Neural cell (in vitro differentiated cells): Measurements from ENCODE around the gene PRKCD. TPM values are rescaled to one million over a fixed set of nuclear protein-coding genes. Genes with fewer than 3 reads are reported as not detected.

Experiments
- H2AFZ ChIP-seq: fragments of 200-600, 300-800 bp; sonication (generic), shearing (Covaris generic); 2 replicates; pipeline ENCODE4 v1.6.0; 2014; ENCODE audit warnings: low read depth, mild to moderate bottlenecking, antibody characterized with exemption, low read length, moderate library complexity
- H3F3A ChIP-seq: fragments of 200-600 bp; shearing (Covaris generic); 2 replicates; pipeline ENCODE4 v1.6.1; 2016; ENCODE audit warnings: mild to moderate bottlenecking, moderate library complexity, mixed read lengths, antibody characterized with exemption, low read length; ENCODE audit not compliant: insufficient read depth, poor library complexity, severe bottlenecking
- H3K27ac ChIP-seq: fragments of 200-600, 300-800 bp; sonication (generic), shearing (Covaris generic); 2 replicates; pipeline ENCODE4 v1.5.1; 2014; ENCODE audit warnings: mild to moderate bottlenecking, low read length, moderate library complexity
- H3K27me3 ChIP-seq: fragments of 300-800, 200-600 bp; sonication (generic), shearing (Covaris generic); 2 replicates; pipeline ENCODE4 v1.6.0; 2014; ENCODE audit warnings: mild to moderate bottlenecking, low read depth, low read length, moderate library complexity; ENCODE audit not compliant: insufficient read depth
- H3K36me3 ChIP-seq: fragments of 300-800, 200-600 bp; sonication (generic), shearing (Covaris generic); 2 replicates; pipeline ENCODE4 v1.5.1; 2014; ENCODE audit warnings: mild to moderate bottlenecking, antibody characterized with exemption, low read length, moderate library complexity; ENCODE audit not compliant: insufficient read depth
- H3K4me2 ChIP-seq: fragments of 300-800, 200-600 bp; sonication (generic), shearing (Covaris generic); 2 replicates; pipeline ENCODE4 v1.6.0; 2014; ENCODE audit warnings: mild to moderate bottlenecking, low read length
- H3K4me3 ChIP-seq: fragments of 300-800, 200-600 bp; sonication (generic), shearing (Covaris generic); 2 replicates; pipeline ENCODE4 v1.5.1; 2014; ENCODE audit warnings: mild to moderate bottlenecking, low read length, moderate library complexity
- H3K79me2 ChIP-seq: fragments of 200-600 bp; shearing (Covaris generic); replicated peaks from 2 replicates; pipeline ENCODE4 v1.6.0; 2014; ENCODE audit warnings: mild to moderate bottlenecking, low read length, moderate library complexity; ENCODE audit not compliant: insufficient read depth
- H3K9ac ChIP-seq: fragments of 300-800, 200-600 bp; sonication (generic), shearing (Covaris generic); 2 replicates; pipeline ENCODE4 v1.6.1; 2016; ENCODE audit warnings: mild to moderate bottlenecking, low read length, mixed read lengths
- H3K9me2 ChIP-seq: fragments of 200-600 bp; shearing (Covaris generic); 2 replicates; pipeline ENCODE4 v1.6.1; 2016; ENCODE audit warnings: mild to moderate bottlenecking, low read length, mixed read lengths; ENCODE audit not compliant: insufficient read depth
- H3K9me3 ChIP-seq: fragments of 200-600, 300-800 bp; sonication (generic), shearing (Covaris generic); 2 replicates; pipeline ENCODE4 v1.6.1; 2016; ENCODE audit warnings: mild to moderate bottlenecking, mixed run types, low read length, moderate library complexity, mixed read lengths
- H4K20me1 ChIP-seq: fragments of 200-600 bp; shearing (Covaris generic); 2 replicates; pipeline ENCODE4 v1.6.1; 2016; ENCODE audit warnings: mild to moderate bottlenecking, mixed run types; ENCODE audit not compliant: insufficient read depth
- CTCF ChIP-seq: fragments of 450-650 bp; IDR thresholded peaks from 2 replicates; pipeline ENCODE4 v1.5.1; 2014; ENCODE audit warnings: antibody characterized with exemption, mild to moderate bottlenecking, moderate library complexity; ENCODE audit not compliant: poor library complexity, severe bottlenecking
- EP300 ChIP-seq: fragments of 450-650 bp; conservative IDR thresholded peaks from 2 replicates; pipeline ENCODE4 v1.6.1; 2014; ENCODE audit warnings: antibody characterized with exemption, mild to moderate bottlenecking, moderate library complexity; ENCODE audit not compliant: poor library complexity, severe bottlenecking
- EZH2 ChIP-seq: fragments of 200-600, 300-800 bp; shearing (Covaris generic), sonication (generic); IDR thresholded peaks from 2 replicates; pipeline ENCODE4 v1.6.1; 2014; ENCODE audit warnings: antibody characterized with exemption, low read length, borderline replicate concordance, mild to moderate bottlenecking; ENCODE audit not compliant: insufficient read depth, poor library complexity, severe bottlenecking
- MXI1 ChIP-seq: fragments of 450-650 bp; conservative IDR thresholded peaks from 2 replicates; pipeline ENCODE4 v1.6.1; 2014; ENCODE audit warnings: antibody characterized with exemption, mild to moderate bottlenecking; ENCODE audit not compliant: poor library complexity, severe bottlenecking
- POLR2AphosphoS5 ChIP-seq: IDR thresholded peaks from 2 replicates; pipeline ENCODE4 v1.6.1; 2012
- RAD21 ChIP-seq: fragments of 450-650 bp; conservative IDR thresholded peaks from 2 replicates; pipeline ENCODE4 v1.6.1; 2014; ENCODE audit warnings: antibody characterized with exemption, mild to moderate bottlenecking, moderate library complexity
- SMC3 ChIP-seq: fragments of 450-650 bp; conservative IDR thresholded peaks from 2 replicates; pipeline ENCODE4 v1.6.1; 2014; ENCODE audit warnings: antibody characterized with exemption, mild to moderate bottlenecking, moderate library complexity; ENCODE audit not compliant: poor library complexity
- TAF1 ChIP-seq: IDR thresholded peaks from 2 replicates; pipeline ENCODE4 v1.6.1; 2012; ENCODE audit warnings: low read depth
- polyA plus RNA-seq: library from polyadenylated mRNA; depleted of rRNA; stranded (reverse); fragments of >200 nt; gene quantifications from 2 replicates; pipeline ENCODE4 v1.2.3, GENCODE V29; 2014
- TF ChIP-seq, protein P1 (sequence below): IDR thresholded peaks from 2 replicates; pipeline ENCODE4 v1.6.1; 2012; ENCODE audit warnings: borderline replicate concordance

PRKCD gene
- polyA plus RNA-seq, 1 donor from 2014 or later = not detected

GRCh38 chr3:53202331-53203015, 41.5 kb downstream of the PRKCD start:
- no peaks in the 10 kb centered on the region for H3K9me2 ChIP-seq
- H3K36me3 ChIP-seq = no peaks in the 10 kb centered on the region
- no peak for TF ChIP-seq MXI1
- TF ChIP-seq POLR2AphosphoS5 = no peak
- TF ChIP-seq EZH2 = no peak
- TF ChIP-seq RAD21 = no peak
- TF ChIP-seq, protein P1, sequence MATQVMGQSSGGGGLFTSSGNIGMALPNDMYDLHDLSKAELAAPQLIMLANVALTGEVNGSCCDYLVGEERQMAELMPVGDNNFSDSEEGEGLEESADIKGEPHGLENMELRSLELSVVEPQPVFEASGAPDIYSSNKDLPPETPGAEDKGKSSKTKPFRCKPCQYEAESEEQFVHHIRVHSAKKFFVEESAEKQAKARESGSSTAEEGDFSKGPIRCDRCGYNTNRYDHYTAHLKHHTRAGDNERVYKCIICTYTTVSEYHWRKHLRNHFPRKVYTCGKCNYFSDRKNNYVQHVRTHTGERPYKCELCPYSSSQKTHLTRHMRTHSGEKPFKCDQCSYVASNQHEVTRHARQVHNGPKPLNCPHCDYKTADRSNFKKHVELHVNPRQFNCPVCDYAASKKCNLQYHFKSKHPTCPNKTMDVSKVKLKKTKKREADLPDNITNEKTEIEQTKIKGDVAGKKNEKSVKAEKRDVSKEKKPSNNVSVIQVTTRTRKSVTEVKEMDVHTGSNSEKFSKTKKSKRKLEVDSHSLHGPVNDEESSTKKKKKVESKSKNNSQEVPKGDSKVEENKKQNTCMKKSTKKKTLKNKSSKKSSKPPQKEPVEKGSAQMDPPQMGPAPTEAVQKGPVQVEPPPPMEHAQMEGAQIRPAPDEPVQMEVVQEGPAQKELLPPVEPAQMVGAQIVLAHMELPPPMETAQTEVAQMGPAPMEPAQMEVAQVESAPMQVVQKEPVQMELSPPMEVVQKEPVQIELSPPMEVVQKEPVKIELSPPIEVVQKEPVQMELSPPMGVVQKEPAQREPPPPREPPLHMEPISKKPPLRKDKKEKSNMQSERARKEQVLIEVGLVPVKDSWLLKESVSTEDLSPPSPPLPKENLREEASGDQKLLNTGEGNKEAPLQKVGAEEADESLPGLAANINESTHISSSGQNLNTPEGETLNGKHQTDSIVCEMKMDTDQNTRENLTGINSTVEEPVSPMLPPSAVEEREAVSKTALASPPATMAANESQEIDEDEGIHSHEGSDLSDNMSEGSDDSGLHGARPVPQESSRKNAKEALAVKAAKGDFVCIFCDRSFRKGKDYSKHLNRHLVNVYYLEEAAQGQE = no peak
- no peak for TF ChIP-seq TAF1
- TF ChIP-seq EP300 = no peak
- TF ChIP-seq CTCF = no peak
- TF ChIP-seq SMC3 = no peak
- H2AFZ ChIP-seq = no peak overlapping the region
- no peak overlapping the region for H3K27ac ChIP-seq
- no peak overlapping the region for H3K4me3 ChIP-seq
- H3K4me2 ChIP-seq = no peak overlapping the region
- H3F3A ChIP-seq = no peaks in the 10 kb centered on the region
- no peaks in the 10 kb centered on the region for H3K79me2 ChIP-seq
- H3K9ac ChIP-seq = no peak overlapping the region
- H3K9me3 ChIP-seq = no peaks in the 10 kb centered on the region
- H4K20me1 ChIP-seq = no peaks in the 10 kb centered on the region
- H3K27me3 ChIP-seq = no peaks in the 10 kb centered on the region

DNA sequence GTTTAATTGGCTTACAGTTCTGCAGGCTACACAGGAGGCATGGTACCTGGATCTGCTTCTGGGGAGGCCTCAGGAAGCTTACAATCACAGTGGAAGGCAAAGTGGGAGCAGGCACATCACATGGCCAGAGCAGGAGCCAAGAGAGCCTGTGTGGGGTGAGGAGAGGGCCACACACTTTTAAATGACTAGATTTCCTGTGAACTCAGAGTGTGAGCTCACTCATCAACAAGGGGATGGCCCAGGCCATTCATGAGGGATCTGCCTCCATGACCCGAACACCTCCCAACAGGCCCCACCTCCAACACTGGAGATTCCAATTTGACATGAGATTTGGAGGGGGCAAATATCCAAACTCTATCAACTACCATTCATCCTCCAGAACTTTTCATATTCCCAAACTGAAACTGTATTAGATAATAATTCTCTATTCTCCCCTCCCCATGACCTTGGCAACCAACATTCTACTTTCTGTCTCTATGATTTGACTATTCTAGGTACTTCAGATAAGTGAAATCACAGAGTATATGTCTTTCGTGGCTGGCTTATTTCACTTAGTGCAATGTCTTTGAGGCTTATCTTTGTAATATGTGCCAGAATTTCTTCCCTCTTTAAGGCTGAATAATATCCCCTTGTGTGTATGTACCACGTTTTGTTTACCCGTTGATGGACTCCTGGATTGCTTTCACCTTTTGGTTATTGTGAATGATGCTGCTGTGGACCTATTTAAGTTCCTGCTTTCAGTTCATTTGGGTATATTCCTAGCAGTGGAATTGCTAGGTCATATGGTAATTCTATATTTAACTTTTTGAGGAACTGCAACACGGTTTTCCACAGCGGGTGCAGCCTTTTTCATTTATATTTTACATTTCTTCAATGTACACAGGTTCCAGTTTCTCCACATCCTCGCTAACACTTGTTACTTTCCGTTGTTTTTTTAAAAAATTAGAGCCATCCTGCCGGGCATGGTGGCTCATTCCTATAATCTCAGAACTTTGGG, 51.0 kb downstream of the PRKCD start:
- no peaks in the 10 kb centered on the region for H3K36me3 ChIP-seq
- no peaks in the 10 kb centered on the region for H4K20me1 ChIP-seq
- no peak overlapping the region for H3K4me3 ChIP-seq
- H3F3A ChIP-seq = no peaks in the 10 kb centered on the region
- no peak for TF ChIP-seq EZH2
- no peak for TF ChIP-seq RAD21
- no peak for TF ChIP-seq SMC3
- no peaks in the 10 kb centered on the region for H3K9me3 ChIP-seq
- no peaks in the 10 kb centered on the region for H3K79me2 ChIP-seq
- no peaks in the 10 kb centered on the region for H3K9me2 ChIP-seq
- H3K9ac ChIP-seq = no peak overlapping the region
- H3K27ac ChIP-seq = no peak overlapping the region
- no peak overlapping the region for H2AFZ ChIP-seq
- no peak overlapping the region for H3K4me2 ChIP-seq
- no peaks in the 10 kb centered on the region for H3K27me3 ChIP-seq
